HepG2 (cell line): ENCODE measurements around the gene ARID1A. TPM values are rescaled to one million over a fixed set of nuclear protein-coding genes. Genes with fewer than 3 reads are reported as not detected.

ENCODE experiments used
- CEBPG ChIP-seq: IDR thresholded peaks from 2 replicates; pipeline ENCODE4 v1.6.1; 2016
- CREB1 ChIP-seq, 2 experiments: fragments of 450-650 bp in 1 of 2; IDR thresholded peaks; 2 replicates each; pipeline ENCODE4 v1.6.1; 2016 to 2017; ENCODE audit warnings: control low read depth in 1 of 2, mild to moderate bottlenecking in 1 of 2, missing compliant biosample characterization in 1 of 2, missing genetic modification characterization in 1 of 2
- ELF1 ChIP-seq: sonication (generic); formaldehyde crosslinking; IDR thresholded peaks from 2 replicates; pipeline ENCODE4 v1.4.0; 2020; ENCODE audit warnings: missing genetic modification reagents
- ETV6 ChIP-seq: sonication (generic); formaldehyde crosslinking; conservative IDR thresholded peaks from 2 replicates; pipeline ENCODE4 v1.4.0; 2020; ENCODE audit warnings: missing genetic modification reagents
- FOXA3 ChIP-seq: IDR thresholded peaks from 2 replicates; pipeline ENCODE4 v1.6.1; 2016; ENCODE audit warnings: missing genetic modification reagents, missing compliant biosample characterization
- HMGXB4 ChIP-seq, 2 experiments: sonication (generic) in 1 of 2; formaldehyde crosslinking in 1 of 2; IDR thresholded peaks; 2 replicates each; pipeline versions ENCODE4 v1.4.0 to v1.6.1; 2018 to 2020; ENCODE audit warnings: missing genetic modification reagents in 2 of 2, borderline replicate concordance in 1 of 2, low read depth in 1 of 2, mild to moderate bottlenecking in 1 of 2, missing biosample characterization in 1 of 2
- LCORL ChIP-seq, 2 experiments: fragments of 450-650 bp in 1 of 2; sonication (generic) in 1 of 2; formaldehyde crosslinking in 1 of 2; IDR thresholded peaks; 2 replicates each; pipeline versions ENCODE4 v1.5.0 to v1.6.1; 2017 to 2020; ENCODE audit warnings: antibody characterized with exemption in 1 of 2, missing genetic modification reagents in 1 of 2
- MXD4 ChIP-seq: IDR thresholded peaks from 2 replicates; pipeline ENCODE4 v1.6.1; 2016; ENCODE audit warnings: mild to moderate bottlenecking, missing biosample characterization, missing genetic modification reagents
- NONO ChIP-seq, 2 experiments: fragments of 450-650 bp in 1 of 2; sonication (generic) in 1 of 2; formaldehyde crosslinking in 1 of 2; IDR thresholded peaks in 1 of 2; conservative IDR thresholded peaks in 1 of 2; 2 replicates each; pipeline versions ENCODE4 v1.6.1 to v1.8.0; 2017 to 2022; ENCODE audit warnings: mild to moderate bottlenecking in 1 of 2, missing genetic modification reagents in 1 of 2, moderate library complexity in 1 of 2
- PAXIP1 ChIP-seq: sonication (generic); formaldehyde crosslinking; conservative IDR thresholded peaks from 2 replicates; pipeline ENCODE4 v1.4.0; 2020; ENCODE audit warnings: mild to moderate bottlenecking, missing genetic modification reagents, moderate library complexity
- RXRB ChIP-seq: IDR thresholded peaks from 2 replicates; pipeline ENCODE4 v1.6.1; 2016; ENCODE audit warnings: borderline replicate concordance, missing genetic modification reagents, missing compliant biosample characterization
- SMYD3 ChIP-seq: sonication (generic); formaldehyde crosslinking; IDR thresholded peaks from 2 replicates; pipeline ENCODE4 v1.8.1; 2023; ENCODE audit warnings: mild to moderate bottlenecking, missing genetic modification reagents
- ZBTB3 ChIP-seq: sonication (generic); formaldehyde crosslinking; IDR thresholded peaks from 2 replicates; pipeline ENCODE4 v1.4.0; 2020; ENCODE audit warnings: low read depth, mild to moderate bottlenecking, moderate library complexity, missing genetic modification reagents, borderline replicate concordance
- ZNF124 ChIP-seq: sonication (generic); formaldehyde crosslinking; IDR thresholded peaks from 2 replicates; pipeline ENCODE4 v1.4.0; 2020; ENCODE audit warnings: missing genetic modification reagents
- ZNF180 ChIP-seq: sonication (generic); formaldehyde crosslinking; IDR thresholded peaks from 2 replicates; pipeline ENCODE4 v1.4.0; 2020; ENCODE audit warnings: low read depth, missing genetic modification reagents, borderline replicate concordance
- polyA plus RNA-seq, 8 experiments: library from polyadenylated mRNA; depleted of rRNA in 3 of 8; stranded (reverse) in 7 of 8; unstranded in 1 of 8; fragments of >200 nt; fragmentation: Illumina TruSeq in 4 of 8; extraction: Trizol in 4 of 8; gene quantifications; 2 replicates each; pipeline versions ENCODE4 v1.2.1 to v1.2.3, GENCODE V29; 2011 to 2016; ENCODE audit warnings: low read depth in 4 of 8, missing spikeins in 1 of 8, mixed read lengths in 1 of 8; ENCODE audit not compliant: insufficient read depth in 1 of 8
- total RNA-seq, 5 experiments: library from RNA; depleted of rRNA; stranded (reverse); fragments of >200 nt; fragmentation: Illumina TruSeq; extraction: Trizol; gene quantifications; 2 replicates each; pipeline ENCODE4 v1.2.3, GENCODE V29; 2016; ENCODE audit warnings: low read depth in 1 of 5
- TF ChIP-seq, protein P1 (sequence below): sonication (generic); formaldehyde crosslinking; IDR thresholded peaks from 2 replicates; pipeline ENCODE4 v1.5.1; 2020; ENCODE audit warnings: missing genetic modification reagents, mild to moderate bottlenecking, borderline replicate concordance
- TF ChIP-seq, protein P2 (sequence below), 2 experiments: fragments of 450-650 bp in 1 of 2; sonication (generic) in 1 of 2; formaldehyde crosslinking; IDR thresholded peaks; 2 replicates each; pipeline versions ENCODE4 v1.5.0 to v1.8.0; 2020 to 2022; ENCODE audit warnings: mild to moderate bottlenecking in 1 of 2, missing genetic modification reagents in 1 of 2

ARID1A gene
- total and polyA plus RNA-seq, 2 of the 13 experiments (the other 11 are each of a cell fraction or from before 2014, with no cell fraction given), result 11.9 to 15.9 TPM

DNA sequence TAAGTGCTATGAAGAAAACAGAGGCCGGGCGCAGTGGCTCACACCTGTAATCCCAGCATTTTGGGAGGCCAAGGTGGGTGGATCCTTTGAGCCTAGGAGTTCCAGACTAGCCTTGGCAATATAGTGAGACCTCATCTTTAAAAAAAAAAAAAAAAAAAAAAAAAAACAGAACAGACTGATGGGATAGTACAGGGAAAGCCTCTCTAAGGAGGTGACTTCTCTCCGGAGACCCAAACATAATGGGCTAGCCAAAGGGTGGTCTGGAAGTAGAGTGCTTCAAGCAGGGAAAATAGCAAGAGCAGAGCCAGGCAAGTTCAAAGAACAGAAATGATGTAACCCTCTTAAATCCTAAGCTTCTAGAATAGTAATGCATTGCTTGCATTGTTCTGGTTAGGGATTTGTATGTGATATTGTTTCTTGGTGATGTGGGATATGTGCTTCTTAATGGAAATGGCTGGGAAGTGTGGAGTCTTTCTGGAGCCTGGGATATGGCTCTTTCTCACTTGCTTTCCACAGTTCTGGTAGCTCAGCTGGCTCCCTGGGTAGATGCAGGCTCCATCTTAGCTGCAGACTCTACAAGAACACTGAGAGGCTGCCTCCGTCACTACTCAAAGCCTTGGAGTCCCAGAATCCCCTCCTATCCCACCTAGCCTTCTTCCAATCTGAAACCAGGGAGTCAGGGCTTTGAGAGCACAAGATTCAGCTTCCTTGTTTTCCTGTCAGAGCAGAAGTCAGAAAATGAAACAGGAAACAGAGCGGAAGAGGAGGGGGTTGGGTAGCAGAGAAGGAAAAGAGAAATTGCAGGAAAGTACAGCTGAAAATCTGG is 90.0 kb downstream of the ARID1A start (continued):
- TF ChIP-seq CREB1 (IDR thresholded peaks at IDR 0.05), result no peak
- peak; percentile 16; the same call in 1 of the 2 replicates for TF ChIP-seq CREB1 (CRISPR knock-in tag; IDR thresholded peaks at IDR 0.05)
- TF ChIP-seq CEBPG, result peak; percentile 16; the same call in 1 of the 2 replicates
- no peak for TF ChIP-seq ZBTB3
- TF ChIP-seq SMYD3 (CRISPR knock-in tag), result no peak
- peak; percentile 3; the same call in 1 of the 2 replicates for TF ChIP-seq FOXA3 (CRISPR knock-in tag)
- TF ChIP-seq MXD4 (CRISPR knock-in tag), result 0 out of 2 replicates have a peak, but pooled peaks have one; percentile 12
- TF ChIP-seq ELF1 (CRISPR knock-in tag), result peak; percentile 63
- no peak for TF ChIP-seq NONO (IDR thresholded peaks at IDR 0.05)
- TF ChIP-seq NONO (CRISPR knock-in tag; conservative IDR thresholded peaks at IDR 0.05), result 0 out of 2 replicates have a peak, but pooled peaks have one; percentile 29
- TF ChIP-seq LCORL (IDR thresholded peaks at IDR 0.05), result no peak
- no peak for TF ChIP-seq LCORL (CRISPR knock-in tag; IDR thresholded peaks at IDR 0.05)
- TF ChIP-seq ETV6 (CRISPR knock-in tag), result peak; percentile 90; the same call in 1 of the 2 replicates
- peak; percentile 34; the same call in 1 of the 2 replicates for TF ChIP-seq RXRB (CRISPR knock-in tag)
- TF ChIP-seq, protein P1, sequence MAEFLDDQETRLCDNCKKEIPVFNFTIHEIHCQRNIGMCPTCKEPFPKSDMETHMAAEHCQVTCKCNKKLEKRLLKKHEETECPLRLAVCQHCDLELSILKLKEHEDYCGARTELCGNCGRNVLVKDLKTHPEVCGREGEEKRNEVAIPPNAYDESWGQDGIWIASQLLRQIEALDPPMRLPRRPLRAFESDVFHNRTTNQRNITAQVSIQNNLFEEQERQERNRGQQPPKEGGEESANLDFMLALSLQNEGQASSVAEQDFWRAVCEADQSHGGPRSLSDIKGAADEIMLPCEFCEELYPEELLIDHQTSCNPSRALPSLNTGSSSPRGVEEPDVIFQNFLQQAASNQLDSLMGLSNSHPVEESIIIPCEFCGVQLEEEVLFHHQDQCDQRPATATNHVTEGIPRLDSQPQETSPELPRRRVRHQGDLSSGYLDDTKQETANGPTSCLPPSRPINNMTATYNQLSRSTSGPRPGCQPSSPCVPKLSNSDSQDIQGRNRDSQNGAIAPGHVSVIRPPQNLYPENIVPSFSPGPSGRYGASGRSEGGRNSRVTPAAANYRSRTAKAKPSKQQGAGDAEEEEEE (CRISPR knock-in tag), result no peak
- TF ChIP-seq, protein P2, sequence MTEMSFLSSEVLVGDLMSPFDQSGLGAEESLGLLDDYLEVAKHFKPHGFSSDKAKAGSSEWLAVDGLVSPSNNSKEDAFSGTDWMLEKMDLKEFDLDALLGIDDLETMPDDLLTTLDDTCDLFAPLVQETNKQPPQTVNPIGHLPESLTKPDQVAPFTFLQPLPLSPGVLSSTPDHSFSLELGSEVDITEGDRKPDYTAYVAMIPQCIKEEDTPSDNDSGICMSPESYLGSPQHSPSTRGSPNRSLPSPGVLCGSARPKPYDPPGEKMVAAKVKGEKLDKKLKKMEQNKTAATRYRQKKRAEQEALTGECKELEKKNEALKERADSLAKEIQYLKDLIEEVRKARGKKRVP (CRISPR knock-in tag; IDR thresholded peaks at IDR 0.05), result peak in 1 of 2 experiments; percentile 72; a peak in 2 of 4 replicates
- TF ChIP-seq PAXIP1, result 0 out of 2 replicates have a peak, but pooled peaks have one; percentile 9
- 0 out of 4 replicates have a peak, but pooled peaks of 1 of the 2 experiments have one; percentile 2 for TF ChIP-seq HMGXB4 (CRISPR knock-in tag; IDR thresholded peaks at IDR 0.05; ENCODE audit: borderline replicate concordance in 1 of 2, low read depth in 1 of 2)
- no peak for TF ChIP-seq ZNF180 (CRISPR knock-in tag)
- no peak for TF ChIP-seq ZNF124 (CRISPR knock-in tag)
